Ascending aorta (tissue), 2 donors: ENCODE results near the gene FGF5. TPM values are rescaled to one million over a fixed set of nuclear protein-coding genes. Genes with fewer than 3 reads are reported as not detected.
A peak's percentile ranks its signal among the peaks of the same experiment; 100 is the strongest.

Experiments
- DNase-seq, 2 donors: peaks; one replicate each; pipeline ENCODE4 v3.0.0-alpha.2; 2019; ENCODE audit warnings: low spot score in 2 of 2
- H3K27ac ChIP-seq, 2 donors: fragments of 200-600 bp; sonication (generic); one replicate each; pipeline ENCODE4 v1.5.1; 2016 to 2017; ENCODE audit warnings: mild to moderate bottlenecking in 1 of 2
- H3K27me3 ChIP-seq: fragments of 200-600 bp; sonication (generic); one replicate; pipeline ENCODE4 v1.5.1; 2017
- H3K36me3 ChIP-seq, 2 donors: fragments of 200-600 bp; sonication (generic); one replicate each; pipeline ENCODE4 v1.5.1; 2016
- H3K4me1 ChIP-seq, 2 donors: fragments of 200-600 bp; sonication (generic); one replicate each; pipeline ENCODE4 v1.5.1; 2016 to 2017; ENCODE audit warnings: mild to moderate bottlenecking in 1 of 2
- H3K4me3 ChIP-seq, 2 donors: fragments of 200-600 bp; sonication (generic); one replicate each; pipeline ENCODE4 v1.5.1; 2016 to 2017; ENCODE audit warnings: mild to moderate bottlenecking in 1 of 2
- H3K9me3 ChIP-seq, 2 donors: fragments of 200-600 bp; sonication (generic); one replicate each; pipeline ENCODE4 v1.5.1; 2016
- intact Hi-C: fragments of 100-400 bp; cut with DNase I; formaldehyde crosslinking; loops from one replicate; pipeline ENCODE4 v1.15.1; 2023
- total RNA-seq: library from RNA; depleted of rRNA; stranded (reverse); fragments of >200 nt; gene quantifications from one replicate; pipeline ENCODE4 v1.1.0, GENCODE V29; 2016
- TF ChIP-seq, protein P1 (sequence below), 3 experiments: fragments of 200-600 bp in 2 of 3; fragments of 450-650 bp in 1 of 3; sonication (generic) in 2 of 3; IDR thresholded peaks; one replicate each; pipeline ENCODE4 v1.5.1; 2016 to 2019; ENCODE audit warnings: antibody characterized with exemption in 3 of 3, mild to moderate bottlenecking in 1 of 3, moderate library complexity in 1 of 3

FGF5 gene
- total RNA-seq, 1 donor from 2014 or later, result not detected

- H3K27me3 ChIP-seq, result no peaks in the 10 kb centered on the region
- intact Hi-C loops, result no loop called here
Measured at GRCh38 chr4:80261989-80262600, 4.4 kb upstream of the FGF5 start.

GRCh38 chr4:80263541-80264351, 2.7 kb upstream of the FGF5 start:
- H3K27ac ChIP-seq, result no peak overlapping the region
- H3K9me3 ChIP-seq, result no peaks in the 10 kb centered on the region
- H3K36me3 ChIP-seq, result no peaks in the 10 kb centered on the region
- intact Hi-C loops, result no loop called here
- DNase-seq, result no peak
- no peaks in the 10 kb centered on the region for H3K27me3 ChIP-seq
- TF ChIP-seq, protein P1, sequence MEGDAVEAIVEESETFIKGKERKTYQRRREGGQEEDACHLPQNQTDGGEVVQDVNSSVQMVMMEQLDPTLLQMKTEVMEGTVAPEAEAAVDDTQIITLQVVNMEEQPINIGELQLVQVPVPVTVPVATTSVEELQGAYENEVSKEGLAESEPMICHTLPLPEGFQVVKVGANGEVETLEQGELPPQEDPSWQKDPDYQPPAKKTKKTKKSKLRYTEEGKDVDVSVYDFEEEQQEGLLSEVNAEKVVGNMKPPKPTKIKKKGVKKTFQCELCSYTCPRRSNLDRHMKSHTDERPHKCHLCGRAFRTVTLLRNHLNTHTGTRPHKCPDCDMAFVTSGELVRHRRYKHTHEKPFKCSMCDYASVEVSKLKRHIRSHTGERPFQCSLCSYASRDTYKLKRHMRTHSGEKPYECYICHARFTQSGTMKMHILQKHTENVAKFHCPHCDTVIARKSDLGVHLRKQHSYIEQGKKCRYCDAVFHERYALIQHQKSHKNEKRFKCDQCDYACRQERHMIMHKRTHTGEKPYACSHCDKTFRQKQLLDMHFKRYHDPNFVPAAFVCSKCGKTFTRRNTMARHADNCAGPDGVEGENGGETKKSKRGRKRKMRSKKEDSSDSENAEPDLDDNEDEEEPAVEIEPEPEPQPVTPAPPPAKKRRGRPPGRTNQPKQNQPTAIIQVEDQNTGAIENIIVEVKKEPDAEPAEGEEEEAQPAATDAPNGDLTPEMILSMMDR (IDR thresholded peaks at IDR 0.05), result no peak
- H3K4me3 ChIP-seq, result no peak overlapping the region
- H3K4me1 ChIP-seq, result peaks cover 0 to 13% of the 10 kb centered on the region in 2 donors

More at GRCh38 chr4:80261989-80262600, 4.4 kb upstream of the FGF5 start:
- DNase-seq, result no peak
- no peaks in the 10 kb centered on the region for H3K36me3 ChIP-seq
- TF ChIP-seq, protein P1 (IDR thresholded peaks at IDR 0.05), result no peak
- H3K9me3 ChIP-seq, result no peaks in the 10 kb centered on the region
- peaks cover 0 to 13% of the 10 kb centered on the region in 2 donors for H3K4me1 ChIP-seq
- H3K27ac ChIP-seq, result no peak overlapping the region
- H3K4me3 ChIP-seq, result no peak overlapping the region

- intact Hi-C loops, result no loop called here
- Histone ChIP-seq H3K36me3 (no peaks in the 10 kb centered on the region), H3K27ac (no peak overlapping the region), H3K4me1 (peaks cover 0 to 13% of the 10 kb centered on the region in 2 donors), H3K27me3 (no peaks in the 10 kb centered on the region), H3K9me3 (no peaks in the 10 kb centered on the region), H3K4me3 (no peak overlapping the region)
- TF ChIP-seq, protein P1 (IDR thresholded peaks at IDR 0.05), result no peak
- no peak for DNase-seq
Measured at GRCh38 chr4:80264352-80264647, 2.2 kb upstream of the FGF5 start.

GRCh38 chr4:80264825-80265224, 1.6 kb upstream of the FGF5 start:
- H3K36me3 ChIP-seq, result no peaks in the 10 kb centered on the region
- H3K27ac ChIP-seq, result no peak overlapping the region
- no peak overlapping the region for H3K4me3 ChIP-seq
- no peaks in the 10 kb centered on the region for H3K27me3 ChIP-seq
- no peaks in the 10 kb centered on the region for H3K9me3 ChIP-seq
- intact Hi-C loops, result no loop called here
- no peak for DNase-seq
- peaks cover 0 to 13% of the 10 kb centered on the region in 2 donors for H3K4me1 ChIP-seq
- TF ChIP-seq, protein P1 (IDR thresholded peaks at IDR 0.05), result no peak

DNA sequence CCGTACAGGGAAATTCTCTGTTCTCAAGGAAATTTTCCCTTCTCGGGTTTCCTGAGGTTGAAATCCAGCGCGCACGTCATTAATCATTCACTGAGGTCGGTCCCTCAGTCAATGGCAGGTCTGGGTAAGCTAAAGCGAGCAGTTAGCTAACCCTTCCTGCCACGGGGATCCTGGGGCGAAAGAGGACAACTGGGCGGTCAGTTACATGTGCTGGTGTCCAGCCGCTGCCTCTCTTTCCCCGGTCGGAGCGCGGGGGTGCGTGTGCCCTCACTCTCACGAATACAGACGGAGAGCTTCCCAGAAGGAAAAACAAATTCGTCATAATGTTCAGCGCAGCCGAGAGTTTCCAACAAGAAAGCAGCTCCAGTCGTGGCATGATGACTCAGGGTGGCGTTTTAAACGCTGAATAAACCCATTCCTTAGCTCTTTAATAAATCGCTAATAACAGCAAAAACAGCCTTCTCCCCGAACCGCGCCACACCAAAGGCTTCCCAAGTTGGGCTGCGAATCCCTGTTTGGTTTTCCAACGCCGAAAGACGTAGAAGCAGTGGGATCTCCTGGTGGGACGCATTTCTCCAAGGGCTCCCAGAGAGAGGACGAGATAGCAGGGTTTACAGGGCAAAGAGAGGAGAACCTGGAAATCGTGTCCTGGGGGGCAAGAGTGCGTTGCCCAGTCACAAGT, 752 bp upstream of the FGF5 start:
- Histone ChIP-seq H3K4me3 (peak overlapping the region; percentile 49 to 55), H3K36me3 (no peaks in the 10 kb centered on the region), H3K27me3 (no peaks in the 10 kb centered on the region), H3K9me3 (no peaks in the 10 kb centered on the region), H3K27ac (no peak overlapping the region), H3K4me1 (peaks cover 0 to 13% of the 10 kb centered on the region in 2 donors)
- intact Hi-C loops, result no loop called here
- no peak for DNase-seq
- TF ChIP-seq, protein P1 (IDR thresholded peaks at IDR 0.05), result no peak
